Ecto neural progenitor cell (in vitro differentiated cells): Measurements from ENCODE around the gene TMEM200A.
"Not testable (repeated sequence)": the region's sequence is repeated elsewhere in the genome, so short reads cannot be mapped to it uniquely, and the experiment has no call there.

Experiments used
- DNase-seq: peaks from one replicate; pipeline ENCODE4 v3.0.0-alpha.2; 2018; ENCODE audit warnings: low spot score

Gene TMEM200A

GRCh38 chr6:130365166-130366106, at the start of gene TMEM200A:
Gene TMEM200A, plus strand, starts transcription at chr6:130366017. Its CDS starts 74,406 bp downstream, at chr6:130440423.
- peak; percentile 91 for DNase-seq

- DNase-seq, result no peak
Measured at GRCh38 chr6:130320908-130321307, 44.9 kb upstream of the TMEM200A start.

- no peak for DNase-seq
Measured at GRCh38 chr6:130322673-130323268, 43.0 kb upstream of the TMEM200A start.

- DNase-seq, result no peak
Measured at GRCh38 chr6:130324657-130325056, 41.2 kb upstream of the TMEM200A start.

- DNase-seq, result no peak
Measured at GRCh38 chr6:130326496-130326895, 39.3 kb upstream of the TMEM200A start.

- no peak for DNase-seq
Measured at GRCh38 chr6:130337534-130337933, 28.3 kb upstream of the TMEM200A start.

- not testable (repeated sequence) for DNase-seq
Measured at GRCh38 chr6:130346324-130346723, 19.5 kb upstream of the TMEM200A start.

- no peak for DNase-seq
Measured at GRCh38 chr6:130354322-130354721, 11.5 kb upstream of the TMEM200A start.

- DNase-seq, result no peak
Measured at GRCh38 chr6:130355572-130355971, 10.2 kb upstream of the TMEM200A start.

GRCh38 chr6:130357436-130357835, 8.4 kb upstream of the TMEM200A start:
- DNase-seq, result no peak

- no peak for DNase-seq
Measured at GRCh38 chr6:130359736-130360135, 6.1 kb upstream of the TMEM200A start.

GRCh38 chr6:130362128-130362527, 3.7 kb upstream of the TMEM200A start:
- DNase-seq, result no peak

- DNase-seq, result no peak
Measured at GRCh38 chr6:130364224-130364780, 1.5 kb upstream of the TMEM200A start.

- DNase-seq, result peak; percentile 82
Measured at GRCh38 chr6:130366107-130367005, 539 bp downstream of the TMEM200A start.

- no peak for DNase-seq
Measured at GRCh38 chr6:130367767-130368166, 1.9 kb downstream of the TMEM200A start.

GRCh38 chr6:130368576-130368975, 2.8 kb downstream of the TMEM200A start:
- DNase-seq, result no peak

GRCh38 chr6:130369831-130370230, 4.0 kb downstream of the TMEM200A start:
- DNase-seq, result no peak

GRCh38 chr6:130371921-130372420, 6.2 kb downstream of the TMEM200A start:
- no peak for DNase-seq

- DNase-seq, result no peak
Measured at GRCh38 chr6:130372786-130373185, 7.0 kb downstream of the TMEM200A start.

GRCh38 chr6:130373992-130374391, 8.2 kb downstream of the TMEM200A start:
- DNase-seq, result no peak

GRCh38 chr6:130376936-130377335, 11.1 kb downstream of the TMEM200A start:
- DNase-seq, result no peak

- DNase-seq, result no peak
Measured at GRCh38 chr6:130377371-130377770, 11.6 kb downstream of the TMEM200A start.
